ENCODE measurements around the gene PSMD8. TPM values are rescaled to one million over a fixed set of nuclear protein-coding genes. Genes with fewer than 3 reads are reported as not detected.
"Not testable (repeated sequence)": the region's sequence is repeated elsewhere in the genome, so short reads cannot be mapped to it uniquely, and the experiment has no call there.

Gene PSMD8
- total RNA-seq, 1 donor from 2014 or later, result 197 TPM

- H3K4me3 Mint-ChIP-seq (ENCODE audit: unreplicated experiment), result peak overlapping the region; percentile 78
- no peak for DNase-seq (ENCODE audit: low spot score)
- H3K36me3 Mint-ChIP-seq (ENCODE audit: low read depth), result no peaks in the 10 kb centered on the region
- H3K9me3 Mint-ChIP-seq (ENCODE audit: low read depth), result no peaks in the 10 kb centered on the region
- peaks cover 11% of the 10 kb centered on the region for H3K4me1 Mint-ChIP-seq (ENCODE audit: low read depth)
- no peak for TF ChIP-seq CTCF (IDR thresholded peaks at IDR 0.05)
- no peak overlapping the region for H3K27ac Mint-ChIP-seq (ENCODE audit: unreplicated experiment)
- H3K27me3 Mint-ChIP-seq (ENCODE audit: low read depth), result peaks cover 32% of the 10 kb centered on the region
Measured at GRCh38 chr19:38360839-38361631, 13.3 kb upstream of the PSMD8 start.

GRCh38 chr19:38361633-38362075, 12.7 kb upstream of the PSMD8 start:
- no peak for DNase-seq (ENCODE audit: low spot score)
- TF ChIP-seq CTCF (IDR thresholded peaks at IDR 0.05), result peak; percentile 38
- Mint-ChIP-seq H3K27me3 (ENCODE audit: low read depth) (peaks cover 29% of the 10 kb centered on the region), H3K4me3 (ENCODE audit: unreplicated experiment) (peak overlapping the region; percentile 78), H3K27ac (ENCODE audit: unreplicated experiment) (no peak overlapping the region), H3K36me3 (ENCODE audit: low read depth) (no peaks in the 10 kb centered on the region), H3K9me3 (ENCODE audit: low read depth) (no peaks in the 10 kb centered on the region), H3K4me1 (ENCODE audit: low read depth) (peaks cover 11% of the 10 kb centered on the region)

- Mint-ChIP-seq H3K27ac (ENCODE audit: unreplicated experiment) (no peak overlapping the region), H3K27me3 (ENCODE audit: low read depth) (peaks cover 26% of the 10 kb centered on the region), H3K4me1 (ENCODE audit: low read depth) (peaks cover 11% of the 10 kb centered on the region), H3K9me3 (ENCODE audit: low read depth) (no peaks in the 10 kb centered on the region), H3K4me3 (ENCODE audit: unreplicated experiment) (peak overlapping the region; percentile 78), H3K36me3 (ENCODE audit: low read depth) (no peaks in the 10 kb centered on the region)
- DNase-seq (ENCODE audit: low spot score), result no peak
- TF ChIP-seq CTCF (IDR thresholded peaks at IDR 0.05), result no peak
Measured at GRCh38 chr19:38362076-38362945, 12.1 kb upstream of the PSMD8 start.

- not testable (repeated sequence) for H3K9me3 Mint-ChIP-seq (ENCODE audit: low read depth); H3K36me3 Mint-ChIP-seq (ENCODE audit: low read depth); DNase-seq (ENCODE audit: low spot score); H3K27ac Mint-ChIP-seq (ENCODE audit: unreplicated experiment)
- Mint-ChIP-seq H3K4me3 (ENCODE audit: unreplicated experiment) (peak overlapping the region; percentile 78), H3K27me3 (ENCODE audit: low read depth) (peaks cover 26% of the 10 kb centered on the region), H3K4me1 (ENCODE audit: low read depth) (peaks cover 11% of the 10 kb centered on the region)
Measured at GRCh38 chr19:38362946-38363688, 11.3 kb upstream of the PSMD8 start.

- no peak for DNase-seq (ENCODE audit: low spot score)
- Mint-ChIP-seq H3K36me3 (ENCODE audit: low read depth) (no peaks in the 10 kb centered on the region), H3K4me3 (ENCODE audit: unreplicated experiment) (no peak overlapping the region), H3K27ac (ENCODE audit: unreplicated experiment) (no peak overlapping the region), H3K27me3 (ENCODE audit: low read depth) (peaks cover 3% of the 10 kb centered on the region), H3K4me1 (ENCODE audit: low read depth) (no peaks in the 10 kb centered on the region), H3K9me3 (ENCODE audit: low read depth) (no peaks in the 10 kb centered on the region)
- TF ChIP-seq CTCF (IDR thresholded peaks at IDR 0.05), result no peak
Measured at GRCh38 chr19:38367041-38367440, 7.3 kb upstream of the PSMD8 start.

Measured in chondrocyte (in vitro differentiated cells).